ENCODE measurements around the gene ADISSP. TPM values are rescaled to one million over a fixed set of nuclear protein-coding genes. Genes with fewer than 3 reads are reported as not detected.

The ADISSP gene
- total and polyA plus RNA-seq, 2 experiments from 2014 or later, result 86.6 to 126 TPM

DNA sequence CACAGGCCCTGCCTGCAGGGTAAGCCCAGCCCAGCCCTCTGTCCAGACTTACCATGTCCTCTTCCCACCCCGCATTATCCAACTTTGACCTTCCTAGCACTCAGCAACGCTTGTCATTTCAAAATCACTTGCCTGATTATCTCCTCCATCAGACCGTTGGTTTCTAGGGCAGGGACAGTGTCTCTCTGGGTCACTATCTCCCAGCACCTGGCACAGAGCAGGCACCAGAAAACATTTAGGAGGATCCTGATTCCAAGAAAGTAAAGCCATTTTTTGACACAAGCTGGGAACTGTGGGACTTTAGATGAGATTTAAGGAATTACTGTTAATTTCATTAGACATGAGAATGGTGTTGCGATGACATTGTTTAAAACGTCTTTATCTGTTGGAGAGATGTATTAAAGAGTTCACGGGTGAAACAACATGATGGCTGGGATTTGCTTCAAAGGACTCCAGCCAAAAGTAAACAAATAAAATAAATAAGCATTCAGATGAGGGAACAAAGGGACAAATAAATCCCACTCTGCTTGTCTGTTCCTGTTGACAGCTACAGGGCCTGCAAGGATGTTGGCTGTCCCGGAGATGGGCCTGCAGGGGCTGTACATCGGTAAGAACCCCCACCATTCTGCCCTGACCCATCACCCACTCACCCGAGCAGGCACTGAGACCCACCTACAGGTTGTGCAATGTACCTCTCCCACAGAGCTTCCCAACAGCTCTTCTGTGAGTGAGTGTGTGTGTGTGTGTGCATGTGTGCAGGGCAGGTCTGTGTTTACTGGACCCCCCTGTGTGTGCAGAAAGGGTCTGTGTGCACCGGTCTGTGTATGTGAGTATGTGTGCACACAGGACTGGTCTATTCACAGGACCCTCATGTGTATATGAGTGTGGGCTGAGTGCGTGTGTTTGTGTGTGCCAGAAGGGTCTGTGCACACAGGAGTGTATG lies 29.2 kb downstream of the ADISSP start:
- Mint-ChIP-seq H3K27me3 (ENCODE audit: insufficient read depth, low read depth, poor library complexity) (peaks cover 15% of the 10 kb centered on the region), H3K4me3 (no peak overlapping the region), H3K36me3 (ENCODE audit: low read depth) (no peaks in the 10 kb centered on the region), H3K9me3 (no peaks in the 10 kb centered on the region; the same call in 2 of the 3 replicates), H3K4me1 (peaks cover 22% of the 10 kb centered on the region), H3K27ac (no peak overlapping the region)
- TF ChIP-seq ZNF331 (CRISPR knock-in tag; IDR thresholded peaks at IDR 0.05; ENCODE audit: low read depth), result no peak
- TF ChIP-seq REST (IDR thresholded peaks at IDR 0.05; ENCODE audit: unreplicated experiment), result no peak
- no peak for TF ChIP-seq EZH2 (IDR thresholded peaks at IDR 0.05; ENCODE audit: low read depth, unreplicated experiment)
- TF ChIP-seq POLR2AphosphoS5 (IDR thresholded peaks at IDR 0.05; ENCODE audit: low read depth), result no peak
- TF ChIP-seq, protein P1, sequence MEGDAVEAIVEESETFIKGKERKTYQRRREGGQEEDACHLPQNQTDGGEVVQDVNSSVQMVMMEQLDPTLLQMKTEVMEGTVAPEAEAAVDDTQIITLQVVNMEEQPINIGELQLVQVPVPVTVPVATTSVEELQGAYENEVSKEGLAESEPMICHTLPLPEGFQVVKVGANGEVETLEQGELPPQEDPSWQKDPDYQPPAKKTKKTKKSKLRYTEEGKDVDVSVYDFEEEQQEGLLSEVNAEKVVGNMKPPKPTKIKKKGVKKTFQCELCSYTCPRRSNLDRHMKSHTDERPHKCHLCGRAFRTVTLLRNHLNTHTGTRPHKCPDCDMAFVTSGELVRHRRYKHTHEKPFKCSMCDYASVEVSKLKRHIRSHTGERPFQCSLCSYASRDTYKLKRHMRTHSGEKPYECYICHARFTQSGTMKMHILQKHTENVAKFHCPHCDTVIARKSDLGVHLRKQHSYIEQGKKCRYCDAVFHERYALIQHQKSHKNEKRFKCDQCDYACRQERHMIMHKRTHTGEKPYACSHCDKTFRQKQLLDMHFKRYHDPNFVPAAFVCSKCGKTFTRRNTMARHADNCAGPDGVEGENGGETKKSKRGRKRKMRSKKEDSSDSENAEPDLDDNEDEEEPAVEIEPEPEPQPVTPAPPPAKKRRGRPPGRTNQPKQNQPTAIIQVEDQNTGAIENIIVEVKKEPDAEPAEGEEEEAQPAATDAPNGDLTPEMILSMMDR (conservative IDR thresholded peaks at IDR 0.05; ENCODE audit: low read depth in 2 of 2), result no peak
- TF ChIP-seq NANOG (IDR thresholded peaks at IDR 0.05; ENCODE audit: borderline replicate concordance), result no peak
- no peak for TF ChIP-seq STAT1 (IDR thresholded peaks at IDR 0.05; ENCODE audit: unreplicated experiment)
- no peak for TF ChIP-seq CREB1 (CRISPR knock-in tag; IDR thresholded peaks at IDR 0.05; ENCODE audit: low read depth)
- TF ChIP-seq, protein P2, sequence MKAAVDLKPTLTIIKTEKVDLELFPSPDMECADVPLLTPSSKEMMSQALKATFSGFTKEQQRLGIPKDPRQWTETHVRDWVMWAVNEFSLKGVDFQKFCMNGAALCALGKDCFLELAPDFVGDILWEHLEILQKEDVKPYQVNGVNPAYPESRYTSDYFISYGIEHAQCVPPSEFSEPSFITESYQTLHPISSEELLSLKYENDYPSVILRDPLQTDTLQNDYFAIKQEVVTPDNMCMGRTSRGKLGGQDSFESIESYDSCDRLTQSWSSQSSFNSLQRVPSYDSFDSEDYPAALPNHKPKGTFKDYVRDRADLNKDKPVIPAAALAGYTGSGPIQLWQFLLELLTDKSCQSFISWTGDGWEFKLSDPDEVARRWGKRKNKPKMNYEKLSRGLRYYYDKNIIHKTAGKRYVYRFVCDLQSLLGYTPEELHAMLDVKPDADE (IDR thresholded peaks at IDR 0.05), result no peak
- no peak for TF ChIP-seq ZNF462 (CRISPR knock-in tag; IDR thresholded peaks at IDR 0.05)
- no peak for TF ChIP-seq EZH2phosphoT487 (IDR thresholded peaks at IDR 0.05; ENCODE audit: unreplicated experiment)
- no peak for TF ChIP-seq JUNB (IDR thresholded peaks at IDR 0.05; ENCODE audit: unreplicated experiment)
- TF ChIP-seq ZNF114 (CRISPR knock-in tag; IDR thresholded peaks at IDR 0.05), result no peak
- Histone ChIP-seq H3K4me1 (ENCODE audit: insufficient read depth) (peaks cover 7% of the 10 kb centered on the region), H2AFZ (no peak overlapping the region), H3K9me2 (ENCODE audit: insufficient read depth) (no peaks in the 10 kb centered on the region), H3F3A (replicated peaks; ENCODE audit: low read depth) (no peaks in the 10 kb centered on the region), H4K20me1 (replicated peaks; ENCODE audit: insufficient read depth) (no peaks in the 10 kb centered on the region), H3K4me2 (no peak overlapping the region), H3K27ac (ENCODE audit: low read depth) (no peak overlapping the region), H3K36me3 (ENCODE audit: insufficient read depth) (no peaks in the 10 kb centered on the region), H3K27me3 (ENCODE audit: insufficient read depth) (peaks cover 7% of the 10 kb centered on the region), H3K79me2 (replicated peaks; ENCODE audit: insufficient read depth) (no peaks in the 10 kb centered on the region), H3K4me3 (no peak overlapping the region)
- no peak for DNase-seq (ENCODE audit: low spot score)
- no peak for ATAC-seq

Measured in GM23338 (cell line).